Fibroblast of peridontal ligament (primary cell): Measurements from ENCODE around the gene CLDN12.

Experiments
- DNase-seq: peaks from one replicate; pipeline ENCODE4 v3.0.0-alpha.2; 2010; ENCODE audit errors: extremely low read depth

CLDN12 gene

GRCh38 chr7:90403174-90404113 lies at the start of gene CLDN12:
TSS of gene CLDN12 (plus strand) at chr7:90403461. CDS start at chr7:90412677, 9,216 bp downstream.
- peak; percentile 99 for DNase-seq

DNA sequence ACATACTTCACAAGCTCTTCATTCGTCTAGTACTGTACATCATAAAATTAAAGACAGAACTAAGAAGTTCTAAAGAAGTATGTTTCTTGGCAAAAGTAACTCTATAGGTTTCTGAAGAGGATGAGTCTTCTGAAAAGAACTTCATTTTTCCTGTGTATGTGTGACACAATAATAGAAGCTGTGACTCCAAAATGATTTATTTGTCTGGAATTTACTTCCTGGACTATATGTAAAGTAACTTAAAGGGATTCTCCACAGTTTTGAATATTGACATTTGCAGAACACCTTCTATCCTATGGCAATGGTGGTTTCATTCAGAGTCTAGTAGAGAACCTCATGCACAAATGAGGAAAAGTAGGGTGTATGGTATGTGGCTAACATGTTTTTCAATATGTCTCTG lies 19.8 kb upstream of the CLDN12 start:
- DNase-seq, result peak; percentile 25

DNA sequence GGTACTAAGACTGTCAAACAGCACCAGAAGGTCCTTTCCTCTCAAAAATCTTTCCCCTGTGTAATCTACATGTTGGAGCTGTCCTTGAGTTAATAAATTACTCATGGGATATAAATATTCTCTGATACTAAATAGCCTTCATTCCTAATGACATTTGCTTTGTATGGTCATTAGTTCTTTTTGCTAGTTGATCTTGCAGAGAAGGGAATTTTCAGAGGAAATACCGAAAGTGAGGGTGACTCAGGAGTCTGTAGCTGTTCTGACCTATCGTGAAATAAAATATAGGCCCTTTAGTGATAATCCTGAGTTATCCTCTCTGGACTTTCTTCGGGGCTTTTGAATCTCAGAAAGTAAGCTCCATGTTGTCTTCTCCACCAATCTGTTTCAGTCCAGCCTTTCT lies 19.4 kb upstream of the CLDN12 start:
- DNase-seq, result peak; percentile 33

DNA sequence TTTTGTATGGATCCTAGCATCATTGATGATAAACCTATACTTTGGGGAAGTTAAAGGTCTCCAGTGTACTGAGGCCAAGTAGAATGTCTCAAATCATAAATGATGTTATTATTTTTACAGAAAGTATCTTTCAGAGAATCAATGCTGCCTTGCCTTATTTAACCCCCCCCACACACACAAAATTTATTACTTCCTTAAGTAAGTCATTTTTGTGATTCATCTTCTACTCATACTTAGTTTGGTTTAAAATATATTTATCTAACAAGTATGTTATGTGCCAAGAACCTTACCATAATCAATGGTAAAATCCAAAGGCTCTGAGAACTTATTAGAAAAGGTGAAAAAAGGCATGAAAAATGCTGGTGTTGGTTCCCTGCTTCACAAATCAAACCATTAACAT lies 18.8 kb upstream of the CLDN12 start:
- DNase-seq, result no peak

GRCh38 chr7:90387470-90388240 lies 15.6 kb upstream of the CLDN12 start:
- peak; percentile 23 for DNase-seq

- DNase-seq, result no peak
Observed at GRCh38 chr7:90390926-90391325, 12.3 kb upstream of the CLDN12 start.

DNA sequence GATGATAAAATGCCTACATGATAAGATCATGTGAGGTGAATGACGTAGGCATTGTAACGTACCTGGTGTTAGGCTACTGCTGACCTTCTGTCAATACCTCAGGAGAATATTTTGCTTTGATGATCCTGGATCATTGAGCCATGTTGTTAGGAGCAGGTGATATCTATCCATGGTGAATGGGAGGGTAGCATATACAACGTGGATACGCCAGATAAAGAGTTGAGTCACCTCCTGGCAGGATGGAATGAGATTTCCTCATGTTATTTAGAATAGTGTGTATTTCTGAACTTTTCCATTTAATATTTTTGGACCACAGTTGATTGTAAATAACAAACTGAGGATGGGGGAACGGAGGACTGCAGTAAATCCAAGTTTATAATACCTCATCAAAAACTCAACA lies 11.8 kb upstream of the CLDN12 start:
- no peak for DNase-seq

GRCh38 chr7:90396420-90396819 lies 6.8 kb upstream of the CLDN12 start:
- no peak for DNase-seq

DNA sequence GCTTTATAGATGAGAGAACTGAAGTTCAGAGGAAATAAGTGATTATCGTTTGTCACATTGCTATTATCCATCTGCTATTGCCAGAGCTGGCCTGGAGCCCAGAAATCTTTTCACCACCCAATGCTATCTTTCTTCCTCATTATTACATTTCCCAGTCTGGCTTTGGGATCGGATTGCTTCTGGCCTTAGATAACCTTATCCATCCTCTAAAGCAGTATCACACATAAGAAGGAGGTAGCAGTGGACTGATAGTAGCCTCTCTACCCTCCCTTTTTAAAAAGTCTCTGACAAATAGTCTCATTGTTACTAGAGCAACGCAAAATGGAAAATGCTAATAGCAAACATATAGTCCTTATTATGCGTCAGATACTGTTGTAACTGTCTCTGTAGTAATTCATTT lies 1.3 kb upstream of the CLDN12 start:
- DNase-seq, result peak; percentile 46

GRCh38 chr7:90402785-90403173 lies 482 bp upstream of the CLDN12 start:
- no peak for DNase-seq

DNA sequence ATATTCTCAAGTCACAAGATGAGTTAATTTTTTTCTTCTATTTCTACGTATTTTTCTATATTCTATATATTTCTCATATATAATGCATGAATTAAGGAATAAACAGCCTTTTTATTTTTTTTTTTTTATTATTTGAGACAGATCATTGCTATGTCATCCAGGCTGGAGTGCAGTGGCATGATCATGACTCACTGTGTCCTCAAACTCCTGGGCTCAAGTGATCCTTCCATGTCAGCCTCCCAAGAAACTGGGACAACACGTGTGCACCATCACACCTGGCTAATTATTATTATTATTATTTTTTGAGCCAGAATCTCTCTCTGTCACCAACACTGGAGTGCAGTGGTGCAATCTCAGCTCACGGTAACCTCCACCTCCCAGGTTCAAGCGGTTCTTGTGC lies 1.5 kb downstream of the CLDN12 start:
- no peak for DNase-seq

DNA sequence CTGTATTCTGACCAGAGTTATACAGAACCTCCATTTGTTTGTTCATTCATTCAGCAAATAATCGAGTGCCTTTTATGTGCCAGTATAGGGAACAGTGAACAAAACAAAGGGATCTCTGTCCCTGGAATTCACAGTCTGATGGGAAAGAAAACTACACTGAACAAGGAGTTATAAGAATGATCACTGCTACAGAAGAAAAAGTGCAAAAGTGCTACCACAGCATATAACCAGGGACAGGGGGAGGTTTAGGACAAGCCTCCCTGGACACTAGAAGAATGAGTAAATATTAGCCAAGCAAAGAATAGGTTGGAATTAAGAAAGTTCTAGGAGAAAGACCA lies 4.2 kb downstream of the CLDN12 start:
- no peak for DNase-seq

DNA sequence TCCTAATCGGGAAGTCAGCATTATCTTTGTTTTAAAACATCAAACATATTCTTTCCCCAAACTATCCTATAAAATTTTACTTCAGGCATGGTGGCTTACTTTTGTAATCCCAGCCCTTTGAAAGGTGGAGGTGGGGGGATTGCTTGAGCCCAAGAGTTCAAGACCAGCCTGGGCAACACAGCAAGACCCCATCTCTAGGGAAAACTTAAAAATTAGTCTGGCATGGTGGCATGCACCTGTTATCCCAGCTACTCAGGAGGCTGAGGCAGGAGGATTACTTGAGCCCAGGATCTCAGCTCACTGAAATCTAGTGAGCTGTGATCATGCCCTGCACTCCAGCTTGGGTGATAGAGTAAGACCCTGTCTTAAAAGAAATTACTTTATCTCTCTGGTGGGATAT lies 4.9 kb downstream of the CLDN12 start:
- DNase-seq, result no peak

- no peak for DNase-seq
Observed at GRCh38 chr7:90409667-90410066, 6.4 kb downstream of the CLDN12 start.

DNA sequence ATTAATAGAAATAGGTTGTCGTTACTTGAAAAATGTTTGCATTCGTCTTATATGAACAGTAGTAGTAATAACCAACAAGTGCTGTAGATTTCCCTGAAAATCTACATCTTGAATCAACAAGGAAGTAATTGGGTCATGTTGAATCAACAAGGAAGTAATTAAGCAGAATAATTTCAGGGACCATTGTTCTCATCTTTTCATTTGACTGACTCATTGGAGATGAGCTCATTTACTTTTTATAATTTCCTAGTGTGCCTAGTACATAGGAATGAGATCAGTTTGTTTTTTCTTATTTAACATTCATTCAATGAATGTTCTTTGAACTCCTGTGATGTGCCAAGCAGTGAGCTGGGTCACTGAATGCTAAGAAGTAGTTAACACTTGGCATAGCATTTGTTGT lies 8.2 kb downstream of the CLDN12 start:
- DNase-seq, result no peak

GRCh38 chr7:90412458-90413184 lies 9.4 kb downstream of the CLDN12 start:
- no peak for DNase-seq

- DNase-seq, result no peak
Observed at GRCh38 chr7:90413185-90413528, 9.9 kb downstream of the CLDN12 start.

GRCh38 chr7:90421651-90422050 lies 18.4 kb downstream of the CLDN12 start:
- no peak for DNase-seq

DNA sequence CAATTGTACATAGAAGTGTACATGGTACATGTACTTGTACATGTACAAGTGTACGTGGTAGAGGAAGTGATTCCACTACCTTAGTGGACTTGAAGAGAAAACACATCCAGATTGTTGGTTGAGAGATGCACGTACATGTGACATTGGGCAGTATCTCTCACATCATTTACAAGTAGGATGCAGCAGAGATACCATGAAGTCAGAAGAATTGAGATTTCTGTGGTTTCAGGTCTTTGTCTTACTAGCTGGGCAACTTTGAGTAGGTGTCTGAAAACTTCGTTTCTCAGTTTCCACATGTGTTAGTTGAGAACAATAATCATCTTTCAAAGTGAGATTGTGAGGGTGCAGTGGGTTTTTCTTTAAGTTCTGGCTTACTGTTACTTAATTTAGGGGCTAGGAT lies 21.5 kb downstream of the CLDN12 start:
- no peak for DNase-seq

DNA sequence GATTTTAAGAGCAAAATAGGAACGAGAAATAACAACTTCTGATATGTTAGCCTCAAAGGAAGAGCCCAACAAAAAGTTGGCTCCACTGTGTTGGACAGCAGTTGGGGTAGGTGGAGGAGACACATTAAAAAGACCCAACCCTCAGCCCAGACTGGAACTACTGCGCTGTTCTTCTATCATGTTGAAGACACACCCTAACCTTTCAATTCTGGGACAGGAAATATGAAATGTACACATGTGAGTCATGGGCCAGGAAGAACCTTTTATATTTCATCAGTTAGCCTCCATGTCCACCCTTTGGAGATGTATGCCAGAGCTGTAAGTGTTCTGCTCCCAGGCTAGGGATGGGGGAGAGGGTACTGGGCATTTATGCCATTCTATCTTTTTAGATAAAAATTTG lies 22.1 kb downstream of the CLDN12 start:
- DNase-seq, result no peak

DNA sequence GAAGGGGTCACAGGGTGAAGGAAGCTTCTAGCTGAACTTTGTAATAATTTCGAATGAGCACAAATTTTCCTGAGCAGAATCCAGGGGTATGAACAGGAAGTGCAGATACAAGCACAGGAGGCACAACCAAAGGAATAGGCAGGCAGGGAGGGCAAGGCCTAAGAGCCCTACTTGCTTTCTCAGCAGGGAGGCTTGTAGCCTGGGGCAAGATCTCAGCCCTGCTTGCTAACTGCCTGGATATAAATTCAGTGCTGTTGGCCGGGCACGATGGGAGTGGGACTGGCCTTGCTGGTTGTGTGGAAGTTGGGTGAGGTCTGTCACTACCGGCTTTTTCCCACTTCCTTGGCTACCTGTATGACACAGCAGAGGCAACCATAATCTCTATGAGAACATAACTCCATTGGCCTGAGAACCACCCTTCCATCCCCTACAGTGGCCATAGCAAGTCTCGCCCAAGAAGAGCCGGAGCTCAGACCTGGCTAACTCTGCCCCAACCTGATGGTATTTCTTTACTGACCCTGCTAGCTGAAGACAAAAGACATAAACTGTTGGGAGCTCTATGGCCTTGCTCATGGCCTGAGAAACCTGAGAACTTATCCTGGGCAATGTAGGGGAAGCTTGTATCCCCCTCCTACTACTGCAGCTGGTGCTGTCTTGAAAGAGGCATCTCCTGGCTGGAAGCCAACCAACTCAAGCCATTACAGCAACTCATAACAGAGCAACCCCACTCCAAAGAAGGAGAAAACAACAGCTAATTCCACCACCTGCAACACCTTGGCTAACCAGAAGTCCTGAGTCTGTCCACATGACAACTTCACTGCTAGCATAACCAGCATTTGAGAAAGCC lies 27.6 kb downstream of the CLDN12 start:
- DNase-seq, result no peak

DNA sequence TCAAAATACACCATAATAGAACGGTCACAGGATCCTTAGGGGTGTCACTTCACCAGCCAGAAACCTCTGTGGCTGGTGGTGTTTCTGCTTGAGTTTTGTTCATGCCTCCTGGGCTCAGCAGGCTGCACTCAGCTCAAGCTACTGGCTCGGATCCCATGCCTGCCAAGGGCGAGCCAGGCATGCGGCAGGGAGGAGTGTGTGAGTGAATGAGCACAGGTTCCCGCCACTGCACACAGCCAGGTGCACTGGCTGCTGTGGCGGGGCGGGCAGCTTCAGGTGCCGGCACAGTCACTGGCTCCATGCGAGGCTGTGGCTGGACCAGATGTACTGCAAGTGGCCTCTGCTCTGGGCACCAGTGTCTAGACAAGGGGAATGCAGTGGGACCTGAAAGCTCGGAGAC lies 29.5 kb downstream of the CLDN12 start:
- no peak for DNase-seq
